ENCODE results near the gene IFT172.

The IFT172 gene

DNA sequence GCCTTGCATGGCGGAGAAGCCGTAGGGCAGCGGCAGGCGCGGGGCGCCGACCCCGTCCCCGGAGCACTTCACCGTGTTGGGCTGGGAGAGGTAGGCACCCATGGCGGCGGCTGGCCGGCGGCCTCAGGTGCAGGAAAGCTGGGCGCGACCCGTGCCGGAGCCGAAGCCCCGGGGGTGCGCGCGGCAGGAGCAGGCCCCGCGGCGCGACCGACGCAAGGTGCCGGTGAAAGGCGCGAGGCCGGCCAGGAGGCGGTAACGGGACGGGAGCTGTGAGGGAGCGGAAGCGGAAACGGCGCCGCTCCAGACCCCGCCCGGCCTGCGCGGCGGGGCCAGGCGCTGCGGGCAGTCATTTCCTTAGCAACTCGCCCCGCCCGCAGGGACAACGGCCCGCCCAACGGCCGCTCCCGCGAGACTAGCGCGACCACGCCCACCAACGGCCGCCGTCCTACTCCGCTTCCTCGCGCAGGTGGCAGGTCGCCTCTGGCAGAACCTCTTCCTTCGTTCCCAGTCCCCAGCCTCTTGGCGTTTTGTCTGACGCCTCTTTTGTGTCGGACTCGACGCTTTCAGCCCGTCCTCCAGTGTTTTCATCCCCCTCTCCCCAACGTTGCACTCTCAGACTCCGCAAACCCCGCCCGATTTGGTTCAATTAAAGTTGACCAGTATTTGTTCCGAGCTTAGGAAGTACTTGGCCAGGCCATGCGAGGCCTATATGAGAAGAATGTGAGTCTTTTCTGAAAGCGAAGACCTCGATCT is 80.0 kb downstream of the IFT172 start, which contains the start of gene PPM1G:
Gene PPM1G, minus strand, starts transcription at position 271 of the 753 bp plus-strand sequence. Its CDS starts 169 bp downstream, at position 102.
- peak; percentile 89 to 92 (median 91) for DNase-seq
- H3K36me3 ChIP-seq (ENCODE audit: control insufficient read depth, insufficient read depth, low read length): no peaks in the 10 kb centered on the region
- H3K4me1 ChIP-seq (ENCODE audit: control insufficient read depth, insufficient read depth, low read length, poor library complexity, severe bottlenecking): peaks cover 25% of the 10 kb centered on the region
- H3K27me3 ChIP-seq (replicated peaks; ENCODE audit: control insufficient read depth, insufficient read depth, low read length, poor library complexity, severe bottlenecking): no peaks in the 10 kb centered on the region
- H3K27ac ChIP-seq (ENCODE audit: insufficient read depth, low read length, poor library complexity, severe bottlenecking): peak within 1 kb of the TSS; percentile 86
- H3K4me3 ChIP-seq (ENCODE audit: insufficient read depth, low read depth, low read length, poor library complexity, severe bottlenecking): peak within 1 kb of the TSS; percentile 99
- H3K9me3 ChIP-seq (ENCODE audit: control insufficient read depth, low read length): no peaks in the 10 kb centered on the region

- H3K36me3 ChIP-seq (ENCODE audit: control insufficient read depth, insufficient read depth, low read length): no peaks in the 10 kb centered on the region
- H3K4me1 ChIP-seq (ENCODE audit: control insufficient read depth, insufficient read depth, low read length, poor library complexity, severe bottlenecking): peaks cover 25% of the 10 kb centered on the region
- no peak for DNase-seq
- no peaks in the 10 kb centered on the region for H3K27me3 ChIP-seq (replicated peaks; ENCODE audit: control insufficient read depth, insufficient read depth, low read length, poor library complexity, severe bottlenecking)
- no peaks in the 10 kb centered on the region for H3K9me3 ChIP-seq (ENCODE audit: control insufficient read depth, low read length)
- H3K27ac ChIP-seq (ENCODE audit: insufficient read depth, low read length, poor library complexity, severe bottlenecking): peak overlapping the region; percentile 86
- H3K4me3 ChIP-seq (ENCODE audit: insufficient read depth, low read depth, low read length, poor library complexity, severe bottlenecking): peak overlapping the region; percentile 99
Measured at GRCh38 chr2:27408601-27409320, 80.8 kb downstream of the IFT172 start.

DNA sequence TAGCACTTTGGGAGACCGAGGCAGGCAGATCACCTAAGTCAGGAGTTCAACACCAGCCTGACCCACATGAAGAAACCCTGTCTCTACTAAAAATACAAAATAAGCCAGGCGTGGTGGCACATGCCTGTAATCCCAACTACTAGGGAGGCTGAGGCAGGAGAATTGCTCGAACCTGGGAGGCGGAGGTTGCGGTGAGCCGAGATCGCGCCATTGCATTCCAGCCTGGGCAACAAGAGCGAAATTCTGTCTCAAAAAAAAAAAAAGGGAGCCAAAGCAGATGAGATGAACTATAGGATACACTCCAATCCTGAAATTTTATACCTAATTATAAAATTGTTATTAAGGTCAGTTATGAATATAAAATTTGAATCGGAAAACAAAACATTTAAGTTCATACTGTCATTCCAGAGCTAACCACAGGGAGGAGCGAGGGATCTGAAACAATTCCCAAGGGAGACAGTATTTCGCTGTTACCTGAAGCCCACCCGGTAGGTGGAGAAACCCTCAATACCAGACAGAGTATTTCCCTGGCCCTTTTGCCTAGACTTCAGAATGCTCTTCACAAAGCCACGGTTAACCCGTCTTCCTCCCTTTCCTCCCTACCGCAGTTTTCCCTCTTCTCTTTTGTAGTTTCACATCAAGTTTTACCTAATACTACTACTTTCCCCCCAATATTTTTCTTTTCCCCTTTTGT is 81.6 kb downstream of the IFT172 start:
- no peak for DNase-seq
- peak overlapping the region; percentile 86 for H3K27ac ChIP-seq (ENCODE audit: insufficient read depth, low read length, poor library complexity, severe bottlenecking)
- peak overlapping the region; percentile 99 for H3K4me3 ChIP-seq (ENCODE audit: insufficient read depth, low read depth, low read length, poor library complexity, severe bottlenecking)
- H3K27me3 ChIP-seq (replicated peaks; ENCODE audit: control insufficient read depth, insufficient read depth, low read length, poor library complexity, severe bottlenecking): no peaks in the 10 kb centered on the region
- H3K4me1 ChIP-seq (ENCODE audit: control insufficient read depth, insufficient read depth, low read length, poor library complexity, severe bottlenecking): peaks cover 25% of the 10 kb centered on the region
- no peaks in the 10 kb centered on the region for H3K36me3 ChIP-seq (ENCODE audit: control insufficient read depth, insufficient read depth, low read length)
- no peaks in the 10 kb centered on the region for H3K9me3 ChIP-seq (ENCODE audit: control insufficient read depth, low read length)

DNA sequence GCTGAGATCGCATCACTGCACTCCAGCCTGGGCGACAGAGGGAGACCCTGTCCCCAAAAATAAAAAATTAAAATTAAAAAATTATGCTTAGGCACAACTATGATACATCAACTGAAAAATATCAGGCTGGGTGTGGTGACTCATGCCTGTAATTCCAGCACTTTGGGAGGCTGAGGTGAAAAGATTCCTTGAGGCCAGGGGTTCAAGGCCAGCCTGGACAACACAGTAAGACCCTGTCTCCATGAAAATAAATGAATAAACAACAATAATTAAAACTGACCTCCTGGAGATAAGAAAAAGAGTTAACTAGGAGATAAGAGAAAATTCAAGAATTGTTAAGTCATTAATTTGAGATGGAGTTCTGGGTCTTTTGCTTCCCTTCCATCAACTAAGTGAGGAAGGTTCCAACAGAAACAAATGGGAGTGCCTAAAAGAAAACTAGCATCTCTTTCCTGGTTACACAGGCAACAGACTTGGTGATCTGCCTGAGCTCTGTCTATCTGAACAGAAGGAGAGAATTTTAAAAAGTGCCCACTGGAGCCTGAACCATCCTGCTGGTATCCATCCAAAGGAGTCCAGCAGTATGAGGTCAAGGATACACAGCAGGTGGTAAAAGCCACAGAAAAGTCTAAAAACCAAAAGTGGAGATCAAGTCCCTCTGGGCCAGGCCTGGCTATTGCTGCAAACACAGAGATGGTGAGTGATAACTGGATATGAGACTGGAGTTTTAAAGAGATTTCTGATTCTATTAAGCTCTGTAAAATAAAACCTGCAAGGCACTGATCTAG is 89.0 kb downstream of the IFT172 start:
- H3K9me3 ChIP-seq (ENCODE audit: control insufficient read depth, low read length): no peaks in the 10 kb centered on the region
- no peaks in the 10 kb centered on the region for H3K36me3 ChIP-seq (ENCODE audit: control insufficient read depth, insufficient read depth, low read length)
- no peak for DNase-seq
- H3K27me3 ChIP-seq (replicated peaks; ENCODE audit: control insufficient read depth, insufficient read depth, low read length, poor library complexity, severe bottlenecking): no peaks in the 10 kb centered on the region
- no peak overlapping the region for H3K4me3 ChIP-seq (ENCODE audit: insufficient read depth, low read depth, low read length, poor library complexity, severe bottlenecking)
- H3K27ac ChIP-seq (ENCODE audit: insufficient read depth, low read length, poor library complexity, severe bottlenecking): no peak overlapping the region
- no peaks in the 10 kb centered on the region for H3K4me1 ChIP-seq (ENCODE audit: control insufficient read depth, insufficient read depth, low read length, poor library complexity, severe bottlenecking)

DNA sequence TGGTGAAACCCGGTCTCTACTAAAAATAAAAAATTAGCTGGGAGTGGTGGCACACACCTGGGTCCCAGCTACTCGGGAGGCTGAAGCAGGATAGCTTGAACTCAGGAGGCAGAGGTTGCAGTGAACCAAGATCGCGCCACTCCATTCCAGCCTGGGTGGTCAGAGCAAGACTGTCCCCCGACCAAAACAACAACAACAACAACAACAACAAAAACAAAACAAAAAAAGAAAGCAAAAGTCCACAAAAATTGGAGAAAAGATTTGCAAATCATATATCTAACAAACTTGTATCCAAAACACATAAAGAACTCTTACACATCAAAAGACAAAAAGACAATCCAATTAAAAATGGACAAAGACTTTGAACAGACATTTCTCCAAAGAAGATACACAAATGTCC is 90.6 kb downstream of the IFT172 start:
- Histone ChIP-seq H3K27ac (ENCODE audit: insufficient read depth, low read length, poor library complexity, severe bottlenecking) (no peak overlapping the region), H3K27me3 (replicated peaks; ENCODE audit: control insufficient read depth, insufficient read depth, low read length, poor library complexity, severe bottlenecking) (no peaks in the 10 kb centered on the region), H3K36me3 (ENCODE audit: control insufficient read depth, insufficient read depth, low read length) (no peaks in the 10 kb centered on the region), H3K4me3 (ENCODE audit: insufficient read depth, low read depth, low read length, poor library complexity, severe bottlenecking) (no peak overlapping the region), H3K9me3 (ENCODE audit: control insufficient read depth, low read length) (no peaks in the 10 kb centered on the region), H3K4me1 (ENCODE audit: control insufficient read depth, insufficient read depth, low read length, poor library complexity, severe bottlenecking) (no peaks in the 10 kb centered on the region)
- DNase-seq: no peak

Data from effector memory CD4-positive, alpha-beta T cell (primary cell).